GM21360 (cell line): Measurements from ENCODE around the gene UQCRH.

Experiments used
- ATAC-seq: cut with Tn5 transposase; IDR thresholded peaks from one replicate; pipeline ENCODE4 v1.9.1; 2021; ENCODE audit warnings: mild to moderate bottlenecking, moderate library complexity; ENCODE audit not compliant: unreplicated experiment

The UQCRH gene

GRCh38 chr1:46303038-46303871 lies at the start of gene UQCRH, which contains the start of gene LRRC41:
TSS of gene UQCRH (plus strand) at chr1:46303698. CDS start at chr1:46303767, 69 bp downstream.
TSS of gene LRRC41 (minus strand) at chr1:46303616. CDS start at chr1:46303322, 294 bp downstream.
- ATAC-seq: peak; percentile 72

GRCh38 chr1:46254668-46255067 lies 48.8 kb upstream of the UQCRH start:
- ATAC-seq: no peak

- no peak for ATAC-seq
Observed at GRCh38 chr1:46256523-46256922, 47.0 kb upstream of the UQCRH start.

GRCh38 chr1:46262508-46262907 lies 41.0 kb upstream of the UQCRH start:
- no peak for ATAC-seq

GRCh38 chr1:46263146-46263545 lies 40.4 kb upstream of the UQCRH start:
- no peak for ATAC-seq

GRCh38 chr1:46268578-46268977 lies 34.9 kb upstream of the UQCRH start:
- no peak for ATAC-seq

- ATAC-seq: no peak
Observed at GRCh38 chr1:46274225-46275029, 29.1 kb upstream of the UQCRH start.

- ATAC-seq: no peak
Observed at GRCh38 chr1:46275030-46275337, 28.5 kb upstream of the UQCRH start.

GRCh38 chr1:46277658-46278373 lies 25.7 kb upstream of the UQCRH start:
- no peak for ATAC-seq

- no peak for ATAC-seq
Observed at GRCh38 chr1:46278807-46279206, 24.7 kb upstream of the UQCRH start.

GRCh38 chr1:46280092-46280491 lies 23.4 kb upstream of the UQCRH start:
- no peak for ATAC-seq

- no peak for ATAC-seq
Observed at GRCh38 chr1:46281021-46281420, 22.5 kb upstream of the UQCRH start.

GRCh38 chr1:46284058-46284457 lies 19.4 kb upstream of the UQCRH start:
- ATAC-seq: no peak

GRCh38 chr1:46284597-46285564 lies 18.6 kb upstream of the UQCRH start:
- no peak for ATAC-seq

- no peak for ATAC-seq
Observed at GRCh38 chr1:46285730-46286477, 17.6 kb upstream of the UQCRH start.

GRCh38 chr1:46288485-46289133 lies 14.9 kb upstream of the UQCRH start:
- ATAC-seq: no peak

GRCh38 chr1:46289134-46289494 lies 14.4 kb upstream of the UQCRH start:
- ATAC-seq: no peak

GRCh38 chr1:46289976-46290375 lies 13.5 kb upstream of the UQCRH start:
- no peak for ATAC-seq

GRCh38 chr1:46295306-46295705 lies 8.2 kb upstream of the UQCRH start:
- ATAC-seq: no peak
